ENCODE measurements around the gene SGIP1.
"Not testable (repeated sequence)": the region's sequence is repeated elsewhere in the genome, so short reads cannot be mapped to it uniquely, and the experiment has no call there.

Gene SGIP1

GRCh38 chr1:66725885-66726665, 192.1 kb downstream of the SGIP1 start:
- in situ Hi-C loops (cut with MboI; ENCODE audit: low sequenced_read_pairs, unreplicated experiment), result loop anchor here (25.0 kb wide), 1 partner anchor 464 kb away; no protein-coding TSS in a partner anchor
- peak; percentile 87 for TF ChIP-seq CTCF (IDR thresholded peaks at IDR 0.05; ENCODE audit: borderline replicate concordance, control extremely low read depth, extremely low read depth, insufficient read depth, missing control alignments)
- DNase-seq (ENCODE audit: low spot score), result peak; percentile 29

- no peak for TF ChIP-seq CTCF (IDR thresholded peaks at IDR 0.05; ENCODE audit: borderline replicate concordance, control extremely low read depth, extremely low read depth, insufficient read depth, missing control alignments)
- DNase-seq (ENCODE audit: low spot score), result no peak
- in situ Hi-C loops (cut with MboI; ENCODE audit: low sequenced_read_pairs, unreplicated experiment), result loop anchor here (25.0 kb wide), 1 partner anchor 466 kb away; no protein-coding TSS in a partner anchor
These were observed 194.1 kb downstream of the SGIP1 start for GRCh38 chr1:66728021-66728420.

GRCh38 chr1:66728716-66729115, 194.8 kb downstream of the SGIP1 start:
- in situ Hi-C loops (cut with MboI; ENCODE audit: low sequenced_read_pairs, unreplicated experiment), result loop anchor here (25.0 kb wide), 1 partner anchor 466 kb away; no protein-coding TSS in a partner anchor
- DNase-seq (ENCODE audit: low spot score), result not testable (repeated sequence)

GRCh38 chr1:66729119-66729518, 195.2 kb downstream of the SGIP1 start:
- DNase-seq (ENCODE audit: low spot score), result no peak
- TF ChIP-seq CTCF (IDR thresholded peaks at IDR 0.05; ENCODE audit: borderline replicate concordance, control extremely low read depth, extremely low read depth, insufficient read depth, missing control alignments), result no peak
- in situ Hi-C loops (cut with MboI; ENCODE audit: low sequenced_read_pairs, unreplicated experiment), result loop anchor here (25.0 kb wide), 1 partner anchor 467 kb away; no protein-coding TSS in a partner anchor

- in situ Hi-C loops (cut with MboI; ENCODE audit: low sequenced_read_pairs, unreplicated experiment), result loop anchor here (25.0 kb wide), 1 partner anchor 467 kb away; no protein-coding TSS in a partner anchor
- TF ChIP-seq CTCF (IDR thresholded peaks at IDR 0.05; ENCODE audit: borderline replicate concordance, control extremely low read depth, extremely low read depth, insufficient read depth, missing control alignments), result no peak
These were observed 195.6 kb downstream of the SGIP1 start for GRCh38 chr1:66729523-66729922.

GRCh38 chr1:66730462-66730861, 196.5 kb downstream of the SGIP1 start:
- in situ Hi-C loops (cut with MboI; ENCODE audit: low sequenced_read_pairs, unreplicated experiment), result loop anchor here (25.0 kb wide), 1 partner anchor 468 kb away; no protein-coding TSS in a partner anchor
- no peak for DNase-seq (ENCODE audit: low spot score)
- no peak for TF ChIP-seq CTCF (IDR thresholded peaks at IDR 0.05; ENCODE audit: borderline replicate concordance, control extremely low read depth, extremely low read depth, insufficient read depth, missing control alignments)

More at GRCh38 chr1:66729523-66729922, 195.6 kb downstream of the SGIP1 start:
- DNase-seq (ENCODE audit: low spot score), result no peak

Data from GM13976 (cell line).